Measurements from ENCODE around the gene VSX2.

The VSX2 gene

GRCh38 chr14:74302634-74303569 is 63.7 kb downstream of the VSX2 start, which contains the start of gene ABCD4 (continued):
- TF ChIP-seq, protein P1, sequence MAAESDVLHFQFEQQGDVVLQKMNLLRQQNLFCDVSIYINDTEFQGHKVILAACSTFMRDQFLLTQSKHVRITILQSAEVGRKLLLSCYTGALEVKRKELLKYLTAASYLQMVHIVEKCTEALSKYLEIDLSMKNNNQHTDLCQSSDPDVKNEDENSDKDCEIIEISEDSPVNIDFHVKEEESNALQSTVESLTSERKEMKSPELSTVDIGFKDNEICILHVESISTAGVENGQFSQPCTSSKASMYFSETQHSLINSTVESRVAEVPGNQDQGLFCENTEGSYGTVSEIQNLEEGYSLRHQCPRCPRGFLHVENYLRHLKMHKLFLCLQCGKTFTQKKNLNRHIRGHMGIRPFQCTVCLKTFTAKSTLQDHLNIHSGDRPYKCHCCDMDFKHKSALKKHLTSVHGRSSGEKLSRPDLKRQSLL (tag by site-specific recombination; IDR thresholded peaks at IDR 0.05): no peak
- no peak for TF ChIP-seq ZNF433 (tag by site-specific recombination; IDR thresholded peaks at IDR 0.05; ENCODE audit: low read depth)
- TF ChIP-seq KLF16 (tag by site-specific recombination; IDR thresholded peaks at IDR 0.05): peak; percentile 75; the same call in 1 of the 2 replicates
- peak; percentile 75 for TF ChIP-seq ZNF660 (tag by site-specific recombination; IDR thresholded peaks at IDR 0.05)
- TF ChIP-seq ZBTB8A (tag by site-specific recombination; IDR thresholded peaks at IDR 0.05): peak; percentile 61
- no peak for TF ChIP-seq SETDB1 (IDR thresholded peaks at IDR 0.05; ENCODE audit: insufficient read length, low read length)
- no peak for TF ChIP-seq ZNF132 (tag by site-specific recombination; IDR thresholded peaks at IDR 0.05; ENCODE audit: borderline replicate concordance)
- peak; percentile 70 for TF ChIP-seq ZBTB48 (tag by site-specific recombination; IDR thresholded peaks at IDR 0.05)
- TF ChIP-seq, protein P2, sequence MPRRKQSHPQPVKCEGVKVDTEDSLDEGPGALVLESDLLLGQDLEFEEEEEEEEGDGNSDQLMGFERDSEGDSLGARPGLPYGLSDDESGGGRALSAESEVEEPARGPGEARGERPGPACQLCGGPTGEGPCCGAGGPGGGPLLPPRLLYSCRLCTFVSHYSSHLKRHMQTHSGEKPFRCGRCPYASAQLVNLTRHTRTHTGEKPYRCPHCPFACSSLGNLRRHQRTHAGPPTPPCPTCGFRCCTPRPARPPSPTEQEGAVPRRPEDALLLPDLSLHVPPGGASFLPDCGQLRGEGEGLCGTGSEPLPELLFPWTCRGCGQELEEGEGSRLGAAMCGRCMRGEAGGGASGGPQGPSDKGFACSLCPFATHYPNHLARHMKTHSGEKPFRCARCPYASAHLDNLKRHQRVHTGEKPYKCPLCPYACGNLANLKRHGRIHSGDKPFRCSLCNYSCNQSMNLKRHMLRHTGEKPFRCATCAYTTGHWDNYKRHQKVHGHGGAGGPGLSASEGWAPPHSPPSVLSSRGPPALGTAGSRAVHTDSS (tag by site-specific recombination; IDR thresholded peaks at IDR 0.05): no peak
- TF ChIP-seq ZSCAN16 (tag by site-specific recombination; IDR thresholded peaks at IDR 0.05): no peak
- no peak for TF ChIP-seq ZNF529 (tag by site-specific recombination; IDR thresholded peaks at IDR 0.05; ENCODE audit: insufficient replicate concordance)
- peak; percentile 60 for TF ChIP-seq ZXDB (tag by site-specific recombination; IDR thresholded peaks at IDR 0.05)
- TF ChIP-seq, protein P3, sequence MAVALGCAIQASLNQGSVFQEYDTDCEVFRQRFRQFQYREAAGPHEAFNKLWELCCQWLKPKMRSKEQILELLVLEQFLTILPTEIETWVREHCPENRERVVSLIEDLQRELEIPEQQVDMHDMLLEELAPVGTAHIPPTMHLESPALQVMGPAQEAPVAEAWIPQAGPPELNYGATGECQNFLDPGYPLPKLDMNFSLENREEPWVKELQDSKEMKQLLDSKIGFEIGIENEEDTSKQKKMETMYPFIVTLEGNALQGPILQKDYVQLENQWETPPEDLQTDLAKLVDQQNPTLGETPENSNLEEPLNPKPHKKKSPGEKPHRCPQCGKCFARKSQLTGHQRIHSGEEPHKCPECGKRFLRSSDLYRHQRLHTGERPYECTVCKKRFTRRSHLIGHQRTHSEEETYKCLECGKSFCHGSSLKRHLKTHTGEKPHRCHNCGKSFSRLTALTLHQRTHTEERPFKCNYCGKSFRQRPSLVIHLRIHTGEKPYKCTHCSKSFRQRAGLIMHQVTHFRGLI (tag by site-specific recombination; IDR thresholded peaks at IDR 0.05): no peak
- peak; percentile 99 for TF ChIP-seq ZNF121 (tag by site-specific recombination; IDR thresholded peaks at IDR 0.05)
- peak; percentile 79 for TF ChIP-seq KLF9 (tag by site-specific recombination; IDR thresholded peaks at IDR 0.05; ENCODE audit: low read depth)
- no peak for TF ChIP-seq ZNF155 (tag by site-specific recombination; IDR thresholded peaks at IDR 0.05)
- no peak for TF ChIP-seq ZSCAN4 (tag by site-specific recombination; IDR thresholded peaks at IDR 0.05)
- TF ChIP-seq IKZF3 (tag by site-specific recombination; IDR thresholded peaks at IDR 0.05): no peak
- TF ChIP-seq ZNF24 (tag by site-specific recombination; IDR thresholded peaks at IDR 0.05): 0 out of 2 replicates have a peak, but pooled peaks have one; percentile 32
- TF ChIP-seq ATF2 (tag by site-specific recombination; IDR thresholded peaks at IDR 0.05; ENCODE audit: low read depth): no peak
- no peak for TF ChIP-seq ZNF792 (tag by site-specific recombination; IDR thresholded peaks at IDR 0.05)
- TF ChIP-seq BCL11A (tag by site-specific recombination; IDR thresholded peaks at IDR 0.05; ENCODE audit: low read depth): 0 out of 2 replicates have a peak, but pooled peaks have one; percentile 35
- no peak for TF ChIP-seq ZNF704 (tag by site-specific recombination; IDR thresholded peaks at IDR 0.05)
- no peak for TF ChIP-seq ZNF488 (tag by site-specific recombination; IDR thresholded peaks at IDR 0.05)
- TF ChIP-seq KLF8 (tag by site-specific recombination; IDR thresholded peaks at IDR 0.05): peak; percentile 80
- no peak for TF ChIP-seq GLI2 (tag by site-specific recombination; IDR thresholded peaks at IDR 0.05; ENCODE audit: borderline replicate concordance, low read depth)
- TF ChIP-seq, protein P4, sequence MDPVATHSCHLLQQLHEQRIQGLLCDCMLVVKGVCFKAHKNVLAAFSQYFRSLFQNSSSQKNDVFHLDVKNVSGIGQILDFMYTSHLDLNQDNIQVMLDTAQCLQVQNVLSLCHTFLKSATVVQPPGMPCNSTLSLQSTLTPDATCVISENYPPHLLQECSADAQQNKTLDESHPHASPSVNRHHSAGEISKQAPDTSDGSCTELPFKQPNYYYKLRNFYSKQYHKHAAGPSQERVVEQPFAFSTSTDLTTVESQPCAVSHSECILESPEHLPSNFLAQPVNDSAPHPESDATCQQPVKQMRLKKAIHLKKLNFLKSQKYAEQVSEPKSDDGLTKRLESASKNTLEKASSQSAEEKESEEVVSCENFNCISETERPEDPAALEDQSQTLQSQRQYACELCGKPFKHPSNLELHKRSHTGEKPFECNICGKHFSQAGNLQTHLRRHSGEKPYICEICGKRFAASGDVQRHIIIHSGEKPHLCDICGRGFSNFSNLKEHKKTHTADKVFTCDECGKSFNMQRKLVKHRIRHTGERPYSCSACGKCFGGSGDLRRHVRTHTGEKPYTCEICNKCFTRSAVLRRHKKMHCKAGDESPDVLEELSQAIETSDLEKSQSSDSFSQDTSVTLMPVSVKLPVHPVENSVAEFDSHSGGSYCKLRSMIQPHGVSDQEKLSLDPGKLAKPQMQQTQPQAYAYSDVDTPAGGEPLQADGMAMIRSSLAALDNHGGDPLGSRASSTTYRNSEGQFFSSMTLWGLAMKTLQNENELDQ (tag by site-specific recombination; IDR thresholded peaks at IDR 0.05; ENCODE audit: low read depth): no peak
- peak; percentile 66 for TF ChIP-seq GLIS2 (tag by site-specific recombination; IDR thresholded peaks at IDR 0.05)
